ENCODE results near the gene TRIM16.
"Not testable (repeated sequence)": the region's sequence is repeated elsewhere in the genome, so short reads cannot be mapped to it uniquely, and the experiment has no call there.

DNA sequence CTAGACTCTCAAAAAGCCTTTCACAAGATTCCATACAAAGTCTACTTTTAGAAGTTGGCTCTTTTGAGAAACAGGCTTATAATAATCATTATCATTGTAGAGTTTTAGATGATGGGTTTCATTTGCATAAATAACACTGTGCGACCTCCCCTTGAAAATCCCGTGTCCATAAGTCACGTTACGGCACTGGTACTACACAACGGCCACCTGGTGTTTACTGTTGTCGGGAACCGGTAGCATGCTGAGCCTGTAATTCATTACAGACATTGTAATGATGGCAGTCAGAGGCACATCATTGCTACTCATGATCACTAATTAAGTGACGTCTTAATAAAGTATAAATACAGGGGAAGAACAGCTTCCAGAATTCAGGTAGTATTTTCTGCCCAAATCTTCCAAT lies 96.1 kb downstream of the TRIM16 start:
- TF ChIP-seq, protein P1, sequence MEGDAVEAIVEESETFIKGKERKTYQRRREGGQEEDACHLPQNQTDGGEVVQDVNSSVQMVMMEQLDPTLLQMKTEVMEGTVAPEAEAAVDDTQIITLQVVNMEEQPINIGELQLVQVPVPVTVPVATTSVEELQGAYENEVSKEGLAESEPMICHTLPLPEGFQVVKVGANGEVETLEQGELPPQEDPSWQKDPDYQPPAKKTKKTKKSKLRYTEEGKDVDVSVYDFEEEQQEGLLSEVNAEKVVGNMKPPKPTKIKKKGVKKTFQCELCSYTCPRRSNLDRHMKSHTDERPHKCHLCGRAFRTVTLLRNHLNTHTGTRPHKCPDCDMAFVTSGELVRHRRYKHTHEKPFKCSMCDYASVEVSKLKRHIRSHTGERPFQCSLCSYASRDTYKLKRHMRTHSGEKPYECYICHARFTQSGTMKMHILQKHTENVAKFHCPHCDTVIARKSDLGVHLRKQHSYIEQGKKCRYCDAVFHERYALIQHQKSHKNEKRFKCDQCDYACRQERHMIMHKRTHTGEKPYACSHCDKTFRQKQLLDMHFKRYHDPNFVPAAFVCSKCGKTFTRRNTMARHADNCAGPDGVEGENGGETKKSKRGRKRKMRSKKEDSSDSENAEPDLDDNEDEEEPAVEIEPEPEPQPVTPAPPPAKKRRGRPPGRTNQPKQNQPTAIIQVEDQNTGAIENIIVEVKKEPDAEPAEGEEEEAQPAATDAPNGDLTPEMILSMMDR (conservative IDR thresholded peaks at IDR 0.05): not testable (repeated sequence)
- not testable (repeated sequence) for TF ChIP-seq EZH2 (IDR thresholded peaks at IDR 0.05; ENCODE audit: low read depth)

Data from PC-9 (cell line).